H1 (cell line): Measurements from ENCODE around the gene ATP5MC2. TPM values are rescaled to one million over a fixed set of nuclear protein-coding genes. Genes with fewer than 3 reads are reported as not detected.

Experiments
- CTCF ChIA-PET: fragments of 300-600 bp; sonication (Branson Sonifier 250); formaldehyde crosslinking; loops from one replicate; lab custom pipeline; 2021; ENCODE audit not compliant: partially characterized antibody; lab: Charles Lee
- POLR2A ChIA-PET: fragments of 300-600 bp; sonication (Branson Sonifier 250); formaldehyde crosslinking; loops from one replicate; lab custom pipeline; 2021; ENCODE audit warnings: inconsistent platforms; ENCODE audit not compliant: partially characterized antibody; lab: Charles Lee
- DNase-seq, 2 experiments: peaks; one replicate each; pipeline versions ENCODE4 v3.0.0 to v3.0.0-alpha.2; 2010 to 2022; ENCODE audit warnings: low spot score in 2 of 2, low read depth in 1 of 2, mixed read lengths in 1 of 2
- FAIRE-seq: peaks from 2 replicates; lab custom pipeline; 2011; peaks lifted over from hg19 to GRCh38; lab: Jason Lieb, UNC
- H2AFZ ChIP-seq: 2 replicates; pipeline ENCODE4 v1.8.1; 2012; ENCODE audit warnings: low read length, inconsistent platforms
- H2AK5ac ChIP-seq: 2 replicates; pipeline ENCODE4 v1.6.1; 2013; ENCODE audit warnings: low read depth, low read length
- H2BK120ac ChIP-seq: replicated peaks from 2 replicates; pipeline ENCODE3; 2013; ENCODE audit warnings: low read depth, low read length, inconsistent platforms
- H2BK12ac ChIP-seq: 2 replicates; pipeline ENCODE4 v1.6.1; 2013; ENCODE audit warnings: low read depth, low read length
- H2BK15ac ChIP-seq: 2 replicates; pipeline ENCODE4 v1.6.1; 2013; ENCODE audit warnings: low read length
- H2BK20ac ChIP-seq: 2 replicates; pipeline ENCODE4 v1.6.1; 2013; ENCODE audit warnings: low read length
- H2BK5ac ChIP-seq: 2 replicates; pipeline ENCODE4 v1.6.1; 2013; ENCODE audit warnings: low read depth, low read length
- H3K14ac ChIP-seq: 2 replicates; pipeline ENCODE4 v1.6.1; 2013; ENCODE audit warnings: inconsistent platforms; ENCODE audit not compliant: insufficient read length
- H3K18ac ChIP-seq: 2 replicates; pipeline ENCODE4 v1.6.1; 2013; ENCODE audit warnings: low read length; ENCODE audit errors: extremely low read depth
- H3K23ac ChIP-seq: 2 replicates; pipeline ENCODE4 v1.6.1; 2013; ENCODE audit warnings: inconsistent platforms; ENCODE audit not compliant: insufficient read length
- H3K23me2 ChIP-seq: 2 replicates; pipeline ENCODE4 v1.6.1; 2013; ENCODE audit warnings: low read depth, low read length
- H3K27ac ChIP-seq: 2 replicates; pipeline ENCODE4 v1.6.1; 2011; ENCODE audit warnings: low read depth, low read length, inconsistent platforms
- H3K27me3 ChIP-seq, 4 experiments: replicated peaks in 1 of 4; 1 replicate in 1 of 4; 2 replicates in 3 of 4; pipeline versions ENCODE4 v1.6.1 to v1.8.1; 2011 to 2013; ENCODE audit warnings: low read length in 3 of 4, mild to moderate bottlenecking in 3 of 4, inconsistent platforms in 2 of 4, mixed read lengths in 2 of 4, moderate library complexity in 1 of 4; ENCODE audit not compliant: control insufficient read depth in 3 of 4, insufficient read depth in 3 of 4; ENCODE audit errors: extremely low read depth in 1 of 4
- H3K36me3 ChIP-seq, 4 experiments: 2 replicates each; pipeline versions ENCODE4 v1.6.1 to v1.8.1; 2011 to 2013; ENCODE audit warnings: mild to moderate bottlenecking in 4 of 4, low read length in 3 of 4, moderate library complexity in 2 of 4, control low read depth in 1 of 4, inconsistent platforms in 1 of 4; ENCODE audit not compliant: insufficient read depth in 4 of 4, control insufficient read depth in 2 of 4
- H3K4ac ChIP-seq: replicated peaks from 2 replicates; pipeline ENCODE3; 2013; ENCODE audit warnings: low read length, low read depth, mixed read lengths, inconsistent platforms; ENCODE audit not compliant: insufficient read length
- H3K4me1 ChIP-seq, 4 experiments: replicated peaks in 1 of 4; 1 replicate in 1 of 4; 2 replicates in 3 of 4; pipeline versions ENCODE4 v1.6.1 to v1.8.1; 2011 to 2013; ENCODE audit warnings: low read length in 3 of 4, inconsistent platforms in 2 of 4, mixed read lengths in 1 of 4; ENCODE audit not compliant: insufficient read depth in 4 of 4, control insufficient read depth in 3 of 4
- H3K4me2 ChIP-seq, 2 experiments: 2 replicates each; pipeline versions ENCODE4 v1.6.1 to v1.8.1; 2011 to 2013; ENCODE audit warnings: low read depth in 2 of 2, low read length in 2 of 2, control low read depth in 1 of 2, inconsistent platforms in 1 of 2, mild to moderate bottlenecking in 1 of 2; ENCODE audit not compliant: insufficient read depth in 1 of 2
- H3K4me3 ChIP-seq, 4 experiments: fragments of 200-600, 300-600 bp in 1 of 4; sonication (generic), shearing (Covaris generic), sonication (Bioruptor Twin) in 1 of 4; 2 replicates each; pipeline versions ENCODE4 v1.5.1 to v1.8.1; 2011 to 2016; ENCODE audit warnings: low read length in 4 of 4, low read depth in 3 of 4, control low read depth in 2 of 4, inconsistent platforms in 2 of 4, mild to moderate bottlenecking in 2 of 4, mixed read lengths in 1 of 4, moderate library complexity in 1 of 4; ENCODE audit not compliant: insufficient read depth in 2 of 4; ENCODE audit errors: extremely low read depth in 1 of 4
- H3K56ac ChIP-seq: replicated peaks from 2 replicates; pipeline ENCODE3; 2013; ENCODE audit warnings: low read depth, mild to moderate bottlenecking, mixed read lengths, low read length, inconsistent platforms; ENCODE audit not compliant: insufficient read length
- H3K79me1 ChIP-seq: 2 replicates; pipeline ENCODE4 v1.6.1; 2013; ENCODE audit warnings: low read depth, low read length, control low read depth
- H3K79me2 ChIP-seq, 2 experiments: 2 replicates each; pipeline versions ENCODE4 v1.6.1 to v1.8.1; 2012 to 2013; ENCODE audit warnings: low read length in 2 of 2, mild to moderate bottlenecking in 2 of 2, inconsistent platforms in 1 of 2; ENCODE audit not compliant: insufficient read depth in 2 of 2, control insufficient read depth in 1 of 2
- H3K9ac ChIP-seq, 4 experiments: replicated peaks in 1 of 4; 1 replicate in 1 of 4; 2 replicates in 3 of 4; pipeline versions ENCODE4 v1.6.1 to v1.8.1; 2011 to 2013; ENCODE audit warnings: low read depth in 3 of 4, low read length in 3 of 4, control low read depth in 2 of 4, mild to moderate bottlenecking in 2 of 4, moderate library complexity in 2 of 4, inconsistent platforms in 1 of 4; ENCODE audit errors: extremely low read depth in 1 of 4
- H3K9me3 ChIP-seq, 2 experiments: 2 replicates each; pipeline versions ENCODE4 v1.6.1 to v1.8.1; 2012 to 2013; ENCODE audit warnings: mild to moderate bottlenecking in 2 of 2, moderate library complexity in 2 of 2, control low read depth in 1 of 2, inconsistent platforms in 1 of 2, low read depth in 1 of 2, low read length in 1 of 2, mixed read lengths in 1 of 2; ENCODE audit not compliant: insufficient read depth in 2 of 2
- H4K20me1 ChIP-seq, 2 experiments: replicated peaks in 1 of 2; 2 replicates each; pipeline versions ENCODE3 to v1.8.1; 2011 to 2013; ENCODE audit warnings: inconsistent platforms in 2 of 2, low read length in 2 of 2, mild to moderate bottlenecking in 1 of 2; ENCODE audit not compliant: insufficient read depth in 2 of 2, control insufficient read depth in 1 of 2
- H4K5ac ChIP-seq: 2 replicates; pipeline ENCODE4 v1.6.1; 2013; ENCODE audit warnings: low read length, low read depth, mixed read lengths, inconsistent platforms; ENCODE audit not compliant: insufficient read length
- H4K8ac ChIP-seq: 2 replicates; pipeline ENCODE4 v1.8.0; 2013; ENCODE audit warnings: mild to moderate bottlenecking, moderate library complexity, low read length, inconsistent platforms; ENCODE audit not compliant: insufficient read depth; ENCODE audit errors: extremely low read depth
- H4K91ac ChIP-seq: replicated peaks from 2 replicates; pipeline ENCODE3; 2013; ENCODE audit warnings: low read length, mixed read lengths, inconsistent platforms; ENCODE audit not compliant: insufficient read length
- ASH2L ChIP-seq: fragments of 200-600, 300-600 bp; sonication (generic); IDR thresholded peaks from one replicate; pipeline ENCODE4 v1.7.1; 2017; ENCODE audit warnings: low read length
- EZH2 ChIP-seq: fragments of 200-600 bp; sonication (generic); IDR thresholded peaks from 2 replicates; pipeline ENCODE4 v1.7.1; 2012; ENCODE audit warnings: low read depth, mild to moderate bottlenecking, moderate library complexity, low read length, inconsistent platforms; ENCODE audit not compliant: severe bottlenecking
- KDM4A ChIP-seq: IDR thresholded peaks from one replicate; pipeline ENCODE4 v1.7.1; 2012; ENCODE audit warnings: low read depth, mild to moderate bottlenecking, moderate library complexity, low read length, inconsistent platforms; ENCODE audit not compliant: severe bottlenecking
- PHF8 ChIP-seq: fragments of 200-600 bp; sonication (generic); conservative IDR thresholded peaks from 2 replicates; pipeline ENCODE4 v1.7.1; 2012; ENCODE audit warnings: low read depth, mild to moderate bottlenecking, inconsistent platforms, low read length, moderate library complexity
- RFX5 ChIP-seq: IDR thresholded peaks from 2 replicates; pipeline ENCODE4 v1.6.1; 2011; ENCODE audit warnings: low read depth, low read length, improper control_type of control experiment, borderline replicate concordance
- SIX5 ChIP-seq: IDR thresholded peaks from 2 replicates; pipeline ENCODE4 v1.6.1; 2011; ENCODE audit warnings: mild to moderate bottlenecking, low read depth, low read length
- SUZ12 ChIP-seq: fragments of 200-600 bp; sonication (generic); IDR thresholded peaks from 2 replicates; pipeline ENCODE4 v1.6.1; 2012; ENCODE audit warnings: mild to moderate bottlenecking, inconsistent platforms, low read length, moderate library complexity, mixed read lengths
- TAF7 ChIP-seq: optimal IDR thresholded peaks from 2 replicates; pipeline ENCODE3; 2011; ENCODE audit warnings: low read depth, mild to moderate bottlenecking, inconsistent platforms, low read length, moderate library complexity, borderline replicate concordance
- WGBS, 2 experiments: shearing (Covaris generic) in 1 of 2; methylation state at CpG; one replicate each; pipeline versions ENCODE4 v1.1.6 to v1.1.7; 2013 to 2015; ENCODE audit warnings: low lambda C conversion rate in 2 of 2, mixed read lengths in 2 of 2, inconsistent platforms in 1 of 2, low coverage in 1 of 2, missing lambda C conversion rate in 1 of 2; ENCODE audit not compliant: insufficient replicate concordance in 2 of 2, insufficient coverage in 1 of 2, insufficient read length in 1 of 2; ENCODE audit errors: extremely low coverage in 1 of 2, missing lambda C conversion rate in 1 of 2; 5-methylcytosine and 5-hydroxymethylcytosine counted together
- polyA plus RNA-seq, 7 experiments: library from polyadenylated mRNA; depleted of rRNA in 3 of 7; stranded (reverse) in 5 of 7; unstranded in 2 of 7; fragments of >200 nt in 5 of 7; fragments of 200-250 nt in 2 of 7; gene quantifications; 1 replicate in 5 of 7; 2 replicates in 1 of 7; 4 replicates in 1 of 7; pipeline versions ENCODE4 v1.2.1 to v1.2.3, GENCODE V29; 2011 to 2013; ENCODE audit warnings: missing spikeins in 2 of 7, mixed read lengths in 2 of 7
- total RNA-seq: library from RNA; stranded (reverse); fragmentation: NEBNext Ultra II Directional; extraction: Animal tissue kit (Norgen Biotek cat#: 25700); gene quantifications from 2 replicates; pipeline ENCODE4 v1.2.1, GENCODE V29; 2021

Gene ATP5MC2
- total and polyA plus RNA-seq, 2 of the 8 experiments (the other 6 are each of a cell fraction or from before 2014, with no cell fraction given) = 408 to 952 TPM

GRCh38 chr12:53696655-53697331, 20.9 kb upstream of the ATP5MC2 start:
- Histone ChIP-seq H3K14ac (no peak overlapping the region), H3K27me3 (peaks cover 8 to 40% (median 35%) of the 10 kb centered on the region in 4 experiments), H3K23ac (no peak overlapping the region), H4K91ac (no peak overlapping the region), H4K5ac (peak overlapping the region; percentile 1), H3K9me3 (no peaks in the 10 kb centered on the region), H3K36me3 (no peaks in the 10 kb centered on the region), H2BK5ac (peak overlapping the region; percentile 27), H2BK15ac (peak overlapping the region; percentile 96; the same call in 1 of the 2 replicates), H3K9ac (peak overlapping the region in 1 of 4 experiments; percentile 43; a peak in 1 of 7 replicates), H2BK20ac (no peak overlapping the region), H3K27ac (no peak overlapping the region), H3K4me3 (peak overlapping the region; percentile 23 to 57 (median 35); a peak in 7 of 8 replicates), H3K18ac (peak overlapping the region; percentile 41), H3K23me2 (peaks cover 11% of the 10 kb centered on the region), H4K8ac (no peak overlapping the region), H2BK12ac (peak overlapping the region; percentile 52), H2AFZ (peak overlapping the region; percentile 72; the same call in 1 of the 2 replicates), H3K4ac (peak overlapping the region; percentile 16), H3K79me2 (no peaks in the 10 kb centered on the region), H3K4me2 (peak overlapping the region; percentile 80 to 87), H3K56ac (peak overlapping the region; percentile 36), H2BK120ac (peak overlapping the region; percentile 3), H3K4me1 (peaks cover 3 to 17% (median 9%) of the 10 kb centered on the region in 4 experiments), H4K20me1 (no peaks in the 10 kb centered on the region), H3K79me1 (no peaks in the 10 kb centered on the region), H2AK5ac (0 out of 2 replicates have a peak overlapping the region, but pooled peaks have one; percentile 10)
- DNase-seq (no peak), FAIRE-seq (no peak)
- 27% methylated on average over 23 of the region's 24 CpGs; no CpG with 5 or more reads in 1 of the 2 experiments for WGBS, 2 experiments
- ChIA-PET POLR2A (interaction anchor here (1.1 to 1.7 kb wide), 6 partner anchors 19 to 91 kb away, joined by 3 to 5 read pairs (median 4); partner anchors contain the start of genes ATP5MC2 and CALCOCO1), CTCF (interaction anchor here (1.0 to 7.1 kb wide), 5 partner anchors 12 to 478 kb away, joined by 3 to 194 read pairs (median 4); no protein-coding TSS in a partner anchor)
- TF ChIP-seq TAF7 (no peak), SUZ12 (peak; percentile 49), SIX5 (no peak), ASH2L (peak; percentile 67), PHF8 (0 out of 2 replicates have a peak, but pooled peaks have one; percentile 29), RFX5 (no peak), EZH2 (peak; percentile 20), KDM4A (peak; percentile 22)
